Kidney epithelial cell (primary cell): ENCODE measurements around the gene NTN5. TPM values are rescaled to one million over a fixed set of nuclear protein-coding genes. Genes with fewer than 3 reads are reported as not detected.
A peak's percentile ranks its signal among the peaks of the same experiment; 100 is the strongest.

ENCODE experiments used
- DNase-seq: peaks from one replicate; pipeline ENCODE4 v3.0.0-alpha.2; 2010; ENCODE audit warnings: low read depth
- H3K27me3 ChIP-seq: 2 replicates; pipeline ENCODE4 v1.6.0; 2011; ENCODE audit warnings: low read length; ENCODE audit not compliant: control insufficient read depth, insufficient read depth
- H3K36me3 ChIP-seq: 2 replicates; pipeline ENCODE4 v1.5.1; 2011; ENCODE audit warnings: low read length; ENCODE audit not compliant: control insufficient read depth, insufficient read depth
- H3K4me3 ChIP-seq: 2 replicates; pipeline ENCODE4 v1.5.1; 2011; ENCODE audit warnings: low read depth, mild to moderate bottlenecking, control low read depth, low read length
- CTCF ChIP-seq: IDR thresholded peaks from 2 replicates; pipeline ENCODE4 v1.5.1; 2011; ENCODE audit warnings: mild to moderate bottlenecking, moderate library complexity, low read length, control low read depth, inconsistent platforms; ENCODE audit not compliant: insufficient read depth, poor library complexity, severe bottlenecking
- total RNA-seq: library from RNA; depleted of rRNA; stranded (reverse); fragments of >200 nt; gene quantifications from 2 replicates; pipeline ENCODE4 v1.2.3, GENCODE V29; 2015

NTN5 gene
- total RNA-seq, 1 donor from 2014 or later, result not detected

GRCh38 chr19:48646001-48646721 is 26.7 kb downstream of the NTN5 start, which contains the start of gene CA11:
Gene CA11, minus strand, starts transcription at chr19:48646187. Its CDS starts 555 bp downstream, at chr19:48645632.
- Histone ChIP-seq H3K4me3 (peak within 1 kb of the TSS; percentile 52), H3K36me3 (no peaks in the 10 kb centered on the region), H3K27me3 (no peaks in the 10 kb centered on the region)
- no peak for DNase-seq
- TF ChIP-seq CTCF, result peak; percentile 97

- H3K36me3 ChIP-seq, result no peaks in the 10 kb centered on the region
- H3K27me3 ChIP-seq, result no peaks in the 10 kb centered on the region
- no peak for TF ChIP-seq CTCF
- DNase-seq, result no peak
- H3K4me3 ChIP-seq, result peak overlapping the region; percentile 52
Observed at GRCh38 chr19:48645620-48646000, 27.2 kb downstream of the NTN5 start.

- no peaks in the 10 kb centered on the region for H3K27me3 ChIP-seq
- H3K36me3 ChIP-seq, result no peaks in the 10 kb centered on the region
- peak overlapping the region; percentile 52 for H3K4me3 ChIP-seq
- no peak for TF ChIP-seq CTCF
- DNase-seq, result no peak
Observed at GRCh38 chr19:48644839-48645619, 27.8 kb downstream of the NTN5 start.

GRCh38 chr19:48644355-48644754 is 28.5 kb downstream of the NTN5 start:
- Histone ChIP-seq H3K36me3 (no peaks in the 10 kb centered on the region), H3K27me3 (peaks cover 2% of the 10 kb centered on the region), H3K4me3 (no peak overlapping the region)
- DNase-seq, result no peak
- no peak for TF ChIP-seq CTCF

- no peaks in the 10 kb centered on the region for H3K36me3 ChIP-seq
- H3K27me3 ChIP-seq, result peaks cover 3% of the 10 kb centered on the region
- no peak overlapping the region for H3K4me3 ChIP-seq
- TF ChIP-seq CTCF, result no peak
- no peak for DNase-seq
Observed at GRCh38 chr19:48642862-48643261, 30.0 kb downstream of the NTN5 start.

GRCh38 chr19:48641850-48642249 is 31.0 kb downstream of the NTN5 start:
- DNase-seq, result no peak
- no peak for TF ChIP-seq CTCF
- no peak overlapping the region for H3K4me3 ChIP-seq
- no peaks in the 10 kb centered on the region for H3K36me3 ChIP-seq
- H3K27me3 ChIP-seq, result peaks cover 3% of the 10 kb centered on the region
